Renal pelvis (tissue), 4 donors: ENCODE data around the gene NEURL4. TPM values are rescaled to one million over a fixed set of nuclear protein-coding genes. Genes with fewer than 3 reads are reported as not detected.

Experiments
- DNase-seq: peaks from one replicate; pipeline ENCODE4 v3.0.0-alpha.2; 2013
- polyA plus RNA-seq, 3 donors: library from polyadenylated mRNA; unstranded; fragments of 120-200 nt; gene quantifications; one replicate each; pipeline ENCODE4 v1.2.1, GENCODE V29; 2013; ENCODE audit not compliant: insufficient read length in 3 of 3

NEURL4 gene
- polyA plus RNA-seq, 3 donors = 32.4 to 37.7 (median 35.8) TPM

DNA sequence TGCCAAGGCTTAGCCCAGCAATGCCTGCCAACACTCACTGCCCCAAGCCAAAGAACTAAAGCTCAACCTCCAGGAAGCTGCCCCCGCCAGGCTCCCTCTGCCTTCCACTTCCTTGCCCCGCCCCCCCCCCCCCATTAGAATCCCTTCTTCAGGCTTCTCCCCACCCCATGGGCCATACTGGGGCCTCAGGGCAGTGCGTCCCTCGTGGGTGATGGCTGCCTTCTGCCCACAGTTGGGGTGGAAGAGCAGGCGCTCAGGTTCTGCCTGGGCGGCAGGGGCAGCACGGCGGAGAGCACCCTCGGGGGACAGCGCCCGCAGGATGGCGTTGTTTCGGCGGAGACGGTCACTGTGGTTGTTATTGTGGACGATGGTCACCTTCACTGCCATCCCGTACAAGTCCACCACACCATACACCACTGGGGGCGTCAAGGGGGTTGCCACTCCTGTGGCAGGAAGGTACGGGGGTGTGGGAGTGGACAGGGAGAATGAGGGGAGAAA lies 4.1 kb downstream of the NEURL4 start:
- no peak for DNase-seq

DNA sequence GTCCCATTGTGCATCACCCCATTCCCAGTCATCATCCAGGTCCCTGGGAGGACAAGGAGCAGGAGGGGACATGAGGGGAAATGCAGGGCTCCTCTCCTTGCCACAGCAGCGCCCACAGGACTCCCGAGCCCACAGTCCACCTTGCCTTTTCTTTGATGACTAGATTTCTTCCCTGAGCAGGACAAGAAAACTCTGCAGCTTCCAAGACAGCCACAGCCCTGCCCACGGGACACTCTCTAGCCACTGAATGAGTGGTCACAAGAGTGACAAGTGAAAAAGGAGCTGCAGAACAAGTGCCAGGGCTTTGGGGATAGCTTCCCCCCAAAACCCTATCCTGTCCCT lies 4.7 kb downstream of the NEURL4 start:
- no peak for DNase-seq

DNA sequence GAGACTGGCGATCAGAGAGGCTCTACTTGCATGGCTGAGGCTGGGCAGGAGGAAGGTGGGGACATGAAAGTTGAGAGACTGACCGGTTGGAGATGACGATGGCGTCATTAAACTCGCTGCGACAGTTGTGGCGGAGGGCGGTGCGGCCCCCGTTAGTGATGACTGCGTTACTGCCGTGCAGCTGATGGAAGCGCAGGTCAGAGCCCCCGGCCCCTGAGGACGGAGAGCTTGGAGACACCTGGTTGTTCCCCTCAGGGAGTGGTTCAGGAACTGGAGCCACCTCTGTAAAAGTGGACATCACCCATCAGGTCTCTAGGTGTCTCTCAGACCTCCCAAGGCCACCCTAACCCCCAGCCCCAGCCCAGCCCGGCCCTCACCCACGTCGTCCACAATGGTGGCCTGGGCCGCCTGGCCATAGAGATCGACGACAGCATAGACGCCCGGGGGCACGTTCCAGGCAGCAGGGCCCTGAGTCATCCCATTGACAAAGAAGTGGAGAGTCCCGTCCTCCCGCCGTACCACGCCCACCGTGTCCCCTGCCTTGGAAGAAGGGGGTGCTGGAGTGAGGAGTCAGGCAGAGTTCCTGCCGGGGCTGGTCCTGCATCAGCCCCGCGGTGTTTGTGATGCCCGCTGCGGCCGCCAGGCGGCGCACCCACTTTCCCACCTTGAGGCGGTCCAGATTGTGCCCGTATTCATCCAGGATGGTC lies 5.3 kb downstream of the NEURL4 start:
- no peak for DNase-seq

DNA sequence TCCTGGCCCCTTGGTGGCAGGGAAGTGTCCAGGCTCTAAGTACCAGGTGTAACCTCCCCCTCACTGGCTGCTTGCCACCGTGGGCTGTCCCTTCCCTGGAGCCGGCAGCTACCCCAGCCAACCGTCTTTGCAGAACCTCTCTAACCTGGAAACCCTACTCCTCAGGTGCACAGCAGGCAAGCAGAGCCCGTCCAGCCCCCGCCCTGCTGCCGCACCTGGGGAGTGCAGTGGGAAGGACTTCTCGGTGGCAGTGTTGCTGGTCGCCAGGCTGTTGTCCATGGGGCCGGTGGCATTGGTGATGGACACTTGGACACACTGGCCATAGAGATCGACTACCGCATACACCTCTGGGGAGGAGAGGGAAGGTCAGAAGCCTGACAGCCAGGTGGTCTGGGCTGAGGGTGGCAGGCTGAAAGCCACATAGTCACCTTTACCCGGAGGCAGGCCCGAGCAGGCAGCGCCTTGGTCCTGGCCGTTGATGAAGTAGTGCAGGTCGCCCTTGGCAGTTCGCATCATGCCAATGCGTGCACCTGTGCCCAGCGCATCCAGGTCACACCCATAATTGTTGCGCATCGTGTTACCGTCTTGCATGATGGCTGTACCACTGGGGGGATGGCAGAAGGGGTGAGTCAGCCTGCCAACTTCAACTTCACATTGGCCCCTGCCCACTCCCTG lies 6.5 kb downstream of the NEURL4 start:
- DNase-seq = no peak

DNA sequence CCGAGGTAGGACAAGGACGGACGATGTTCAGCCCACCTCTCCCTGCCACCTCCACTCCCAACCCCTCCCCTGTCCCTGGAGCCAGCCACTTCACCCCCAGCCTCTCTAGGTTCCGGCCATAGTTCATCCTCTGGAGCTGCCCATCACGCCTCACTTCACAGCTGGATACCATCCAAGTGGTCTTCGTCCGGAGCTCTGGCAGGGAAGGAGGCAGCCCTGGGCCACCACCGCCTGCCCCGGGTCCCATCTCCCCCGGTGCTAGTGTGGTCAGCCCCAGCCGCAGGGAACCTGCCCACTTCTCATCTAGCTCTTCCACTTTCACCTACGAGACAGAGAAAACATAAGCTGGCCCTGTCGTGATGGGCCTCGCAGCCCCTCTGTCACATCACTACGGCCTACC lies 7.7 kb downstream of the NEURL4 start:
- DNase-seq = no peak

DNA sequence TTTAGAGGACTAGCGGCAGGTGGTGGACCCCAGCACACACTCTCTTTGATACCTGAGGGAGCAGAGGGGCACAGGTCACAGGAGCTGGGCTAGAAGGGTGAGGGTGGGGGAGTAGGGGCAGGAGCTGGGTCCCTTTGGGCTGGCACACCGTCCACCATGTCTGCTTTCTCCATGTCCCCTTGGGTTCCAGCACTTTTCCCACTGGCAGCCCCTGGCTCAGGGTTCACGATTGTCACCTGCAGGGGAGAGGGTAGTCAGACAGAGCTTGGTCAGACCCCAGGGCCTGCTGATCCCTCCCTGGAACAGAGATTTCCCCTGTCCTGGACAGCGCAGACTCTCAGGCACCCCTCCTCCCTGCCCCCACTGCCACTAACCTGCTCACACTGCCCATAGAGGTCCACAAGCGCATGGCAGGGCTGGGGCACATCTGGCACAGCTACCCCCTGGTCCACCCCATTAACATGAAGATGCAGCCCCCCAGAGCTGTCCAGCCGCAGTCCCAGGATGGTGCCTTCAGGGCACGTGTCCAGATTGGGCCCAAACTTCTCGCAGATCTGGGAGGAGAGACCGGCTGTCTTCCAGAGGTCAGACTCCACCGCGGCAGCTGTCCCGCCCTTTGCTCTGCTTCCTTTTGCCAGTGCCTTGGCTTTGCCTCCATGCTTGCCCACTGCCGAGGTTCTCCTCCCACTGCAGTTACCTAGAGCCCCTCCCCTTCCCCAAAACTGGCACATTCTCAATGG lies 10.8 kb downstream of the NEURL4 start:
- DNase-seq = no peak

DNA sequence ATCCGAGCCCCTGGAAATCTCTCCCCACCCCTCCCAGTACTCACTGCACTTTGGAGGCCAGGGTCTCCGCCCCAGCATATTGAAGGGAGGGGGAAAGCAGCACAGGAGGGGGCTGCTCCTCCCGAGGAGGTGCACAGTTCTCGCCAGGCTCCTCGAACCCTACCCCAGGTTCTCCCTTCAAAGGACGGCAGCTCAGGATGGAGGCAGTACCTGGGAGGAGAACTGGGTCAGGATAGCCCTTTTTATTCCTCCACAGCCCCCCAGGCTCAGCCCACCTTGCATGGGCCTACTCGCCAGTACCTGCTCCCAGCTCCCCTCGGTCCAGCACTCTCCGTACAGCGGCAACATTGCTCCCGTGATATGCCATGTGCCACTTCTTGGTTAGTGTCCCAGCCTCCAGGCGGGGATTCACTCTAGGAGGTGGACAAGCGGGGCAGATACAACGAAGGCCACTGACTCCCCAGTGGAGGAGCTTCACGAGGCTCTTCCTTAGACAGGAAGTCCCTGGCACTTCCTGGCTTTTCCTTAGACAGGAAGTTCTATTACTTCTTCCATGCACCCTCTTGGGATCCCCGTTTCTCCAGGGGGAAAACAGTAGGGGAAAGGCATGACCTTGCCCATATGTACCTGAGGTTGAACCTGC lies 11.9 kb downstream of the NEURL4 start:
- DNase-seq = no peak

DNA sequence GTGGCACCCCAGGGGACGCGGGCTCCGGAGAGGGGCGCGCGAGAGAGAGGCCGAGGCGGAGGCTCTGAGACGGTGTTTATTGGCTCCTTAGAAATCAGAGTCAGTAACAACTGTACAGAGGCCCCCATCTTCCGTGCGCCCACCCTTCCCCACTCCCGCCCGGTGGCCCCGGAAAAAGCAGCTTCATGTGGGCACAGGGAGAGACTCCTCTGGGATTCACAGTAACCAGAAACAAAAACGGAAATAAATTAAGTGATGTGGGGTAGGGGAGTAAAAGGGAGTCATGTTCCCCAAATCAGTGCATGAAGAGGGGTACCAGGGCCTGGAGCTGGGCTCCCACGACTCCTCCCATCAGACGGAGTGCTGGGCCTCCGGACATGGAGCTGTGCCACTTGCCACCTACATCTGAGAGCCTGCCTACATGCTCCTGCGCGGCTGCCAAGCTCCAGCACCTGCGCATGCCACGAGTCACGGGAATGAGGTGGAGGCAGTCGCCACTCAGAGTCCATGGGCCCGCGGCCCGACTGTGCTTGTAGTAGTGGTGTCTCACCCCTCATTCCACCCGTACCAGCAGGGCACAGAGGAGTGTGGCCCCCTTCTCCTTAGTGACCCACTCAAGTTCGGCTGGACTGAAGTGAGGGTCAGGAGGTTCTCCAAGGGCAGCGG lies 13.4 kb downstream of the NEURL4 start:
- no peak for DNase-seq

DNA sequence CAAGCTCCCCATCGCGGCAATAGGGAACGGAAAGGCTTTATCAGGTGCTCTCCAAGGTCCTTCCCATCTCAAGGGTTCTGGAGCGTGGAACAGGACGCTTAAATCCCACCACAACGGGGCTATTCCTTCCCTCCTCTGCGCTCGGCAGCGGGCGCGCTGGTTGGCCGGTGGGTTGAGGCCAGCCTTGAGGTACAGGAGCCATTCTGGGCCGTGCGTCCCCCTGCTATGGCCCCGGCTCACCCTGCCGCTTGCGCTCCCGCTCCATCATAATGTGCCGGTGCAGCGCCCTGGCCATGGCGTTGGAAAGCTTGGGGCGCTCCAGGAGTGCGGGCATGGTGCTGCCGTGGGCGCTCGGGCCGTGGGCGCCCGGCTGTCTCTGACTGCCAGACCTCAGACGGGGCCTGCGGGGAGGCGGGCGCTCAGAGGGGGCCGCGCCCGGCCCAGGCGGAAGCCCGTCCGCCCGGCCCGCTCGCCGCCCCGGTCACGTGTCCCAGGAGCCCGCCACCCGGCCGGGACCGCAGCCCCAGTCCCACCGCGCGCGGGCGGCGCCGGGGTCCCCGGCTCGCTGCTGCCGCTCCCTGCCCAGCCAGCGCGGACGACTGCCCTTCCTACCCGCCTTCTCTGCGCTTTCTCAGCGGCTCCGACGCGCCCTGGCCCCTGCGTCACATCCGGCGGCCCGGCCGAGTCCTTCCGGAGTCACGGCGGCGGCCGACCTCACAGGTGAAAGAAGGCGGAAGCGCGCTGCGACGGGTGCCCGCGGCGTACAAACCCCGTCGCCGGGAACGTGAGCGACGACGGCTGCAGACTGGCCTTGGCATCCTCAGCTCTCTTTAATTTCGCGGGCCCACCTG lies 14.2 kb downstream of the NEURL4 start, which contains the start of gene GPS2:
GPS2 (minus strand) TSS at position 642 of the 851 bp plus-strand sequence; CDS start at position 334, 308 bp downstream.
- DNase-seq = peak; percentile 89

DNA sequence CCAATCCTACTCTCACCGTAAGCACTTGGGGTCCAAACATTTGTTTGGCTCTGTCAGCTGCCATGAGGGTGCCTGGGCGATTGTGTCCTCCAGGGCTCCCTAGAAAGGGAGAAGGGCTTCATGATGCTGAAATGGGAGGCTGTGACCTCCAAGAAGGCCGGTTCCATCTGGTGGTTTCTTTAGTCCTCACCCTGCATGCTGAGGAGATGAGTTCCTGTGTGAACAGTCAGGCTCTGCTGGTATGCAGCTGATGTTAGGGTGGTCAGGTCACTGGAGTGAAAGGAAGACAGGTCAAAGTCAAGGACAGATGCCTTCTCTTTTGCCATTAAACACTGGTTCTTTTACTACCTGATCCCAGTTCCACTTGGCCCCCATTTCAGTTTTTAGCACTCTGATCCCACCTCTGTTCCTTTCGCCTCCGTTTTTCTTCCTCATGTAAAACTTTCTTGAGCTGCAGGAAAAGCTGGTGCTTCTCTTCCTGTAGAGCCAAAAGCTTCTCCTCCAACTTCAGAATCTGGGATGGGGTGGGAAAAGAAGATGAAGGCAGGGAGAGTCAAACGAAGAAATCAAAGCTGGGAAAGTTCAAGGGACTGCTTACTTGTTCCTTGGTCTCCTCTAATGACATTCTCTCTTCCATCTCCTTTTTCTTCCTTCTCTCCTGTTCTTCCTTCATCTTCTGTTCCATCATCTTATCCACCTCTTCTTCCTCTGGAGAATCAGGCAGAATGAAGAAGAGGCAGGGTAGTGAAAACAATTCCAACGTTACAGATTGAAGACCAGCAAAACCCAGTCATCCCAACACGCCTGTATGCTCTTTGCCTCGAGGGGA lies 15.0 kb downstream of the NEURL4 start:
- DNase-seq = no peak

DNA sequence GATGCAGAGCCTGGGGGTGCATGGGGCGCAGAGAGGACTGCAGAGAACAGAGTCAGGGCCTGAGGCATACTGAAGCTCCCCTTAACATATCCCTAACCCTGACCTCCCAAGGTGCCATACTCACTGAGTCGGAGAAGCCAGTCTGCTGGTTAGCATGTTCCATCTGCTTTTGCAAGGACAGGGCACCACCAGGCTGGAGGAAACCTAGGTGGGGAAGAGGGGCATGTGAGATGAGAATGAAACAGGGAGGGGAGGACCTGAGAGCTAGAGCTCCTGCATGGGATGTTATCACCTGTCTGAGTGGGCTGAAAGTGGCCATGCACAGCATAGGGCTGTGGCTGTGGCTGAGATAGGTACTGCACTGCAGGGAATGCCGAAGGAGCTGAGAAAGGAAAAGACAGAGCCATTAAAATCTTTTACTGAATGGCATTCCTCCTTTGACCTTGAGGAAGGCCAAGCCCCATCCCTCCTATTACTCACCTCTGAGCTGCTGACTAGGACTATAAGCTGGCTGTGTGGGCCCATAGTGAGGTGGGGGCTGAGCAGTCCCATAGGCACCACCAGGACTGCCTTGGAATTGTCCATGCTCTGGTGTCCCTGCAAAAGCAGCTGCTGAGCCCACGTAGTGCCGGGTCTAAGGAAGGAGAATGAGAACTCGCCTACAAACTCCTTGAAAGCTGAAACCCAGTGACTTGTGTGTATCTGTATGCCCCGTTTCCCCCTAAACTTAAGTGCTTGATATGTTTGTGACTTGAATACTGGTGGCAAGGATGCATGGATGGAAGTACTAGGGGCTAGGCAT lies 15.8 kb downstream of the NEURL4 start:
- no peak for DNase-seq

DNA sequence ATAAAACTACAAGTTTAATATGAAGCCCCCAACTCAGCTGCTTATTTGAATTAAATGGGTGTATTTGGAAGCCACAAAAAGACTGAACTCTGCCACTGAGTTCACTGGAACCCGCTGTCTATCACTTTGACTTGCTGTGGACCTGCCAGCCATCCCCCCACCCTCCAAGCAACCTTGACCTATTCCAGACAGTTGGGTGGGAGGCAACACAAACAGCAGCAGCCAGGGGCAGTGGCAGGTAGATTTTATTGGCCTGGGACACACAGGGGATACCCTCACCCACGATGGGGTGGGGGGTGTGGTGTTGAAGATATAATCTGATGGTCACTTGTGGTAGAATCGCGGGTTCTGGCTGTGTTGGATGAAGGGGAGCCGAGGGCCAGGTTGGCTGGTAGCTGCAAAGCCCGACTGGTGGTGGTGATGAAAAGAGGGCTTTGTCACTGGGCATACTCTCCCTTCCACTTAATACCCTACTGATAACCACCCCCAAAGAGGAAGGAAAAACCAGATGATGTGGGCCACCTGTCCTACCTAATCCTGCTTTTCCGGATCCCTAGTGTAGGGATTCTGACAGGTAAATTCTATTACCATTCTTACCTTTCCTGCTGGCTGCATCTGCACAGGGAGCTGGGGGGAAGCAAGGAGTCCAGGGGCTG lies 16.6 kb downstream of the NEURL4 start:
- DNase-seq = no peak

DNA sequence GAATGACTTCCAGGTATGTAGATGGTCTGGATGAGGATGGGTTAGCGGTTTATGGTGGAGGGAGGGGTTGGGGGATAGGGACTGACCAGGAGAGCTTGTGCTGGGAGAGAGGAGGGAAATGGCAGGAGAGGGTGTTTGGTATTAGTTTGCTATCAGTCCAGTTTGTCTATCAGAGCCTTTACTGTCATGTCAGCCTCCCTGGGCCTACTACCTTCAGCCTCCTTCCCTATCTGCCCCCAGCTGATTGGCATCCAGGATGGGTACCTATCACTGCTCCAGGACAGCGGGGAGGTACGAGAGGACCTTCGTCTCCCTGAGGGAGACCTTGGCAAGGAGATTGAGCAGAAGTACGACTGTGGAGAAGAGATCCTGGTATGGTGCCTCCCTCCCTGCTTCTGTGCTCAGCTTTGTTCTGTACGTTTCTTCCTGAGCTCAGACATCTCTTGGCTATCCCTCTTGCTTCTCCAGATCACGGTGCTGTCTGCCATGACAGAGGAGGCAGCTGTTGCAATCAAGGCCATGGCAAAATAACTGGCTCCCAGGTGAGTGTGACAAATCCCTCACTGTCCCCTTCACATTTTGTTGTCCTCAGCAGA lies 17.9 kb downstream of the NEURL4 start:
- DNase-seq = no peak

DNA sequence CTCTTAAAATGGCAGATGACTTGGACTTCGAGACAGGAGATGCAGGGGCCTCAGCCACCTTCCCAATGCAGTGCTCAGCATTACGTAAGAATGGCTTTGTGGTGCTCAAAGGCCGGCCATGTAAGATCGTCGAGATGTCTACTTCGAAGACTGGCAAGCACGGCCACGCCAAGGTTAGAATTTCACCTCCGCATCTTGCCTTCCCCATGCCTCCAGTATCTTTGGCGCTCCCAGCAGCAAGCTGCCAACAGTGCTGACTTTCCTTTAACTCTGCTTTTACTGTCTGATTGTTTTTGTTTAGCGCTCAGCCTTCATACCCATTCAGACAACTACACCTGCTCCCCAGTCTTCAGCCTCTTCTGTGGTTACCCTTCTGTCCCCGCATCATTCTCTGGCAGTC lies 19.5 kb downstream of the NEURL4 start:
- DNase-seq = no peak

DNA sequence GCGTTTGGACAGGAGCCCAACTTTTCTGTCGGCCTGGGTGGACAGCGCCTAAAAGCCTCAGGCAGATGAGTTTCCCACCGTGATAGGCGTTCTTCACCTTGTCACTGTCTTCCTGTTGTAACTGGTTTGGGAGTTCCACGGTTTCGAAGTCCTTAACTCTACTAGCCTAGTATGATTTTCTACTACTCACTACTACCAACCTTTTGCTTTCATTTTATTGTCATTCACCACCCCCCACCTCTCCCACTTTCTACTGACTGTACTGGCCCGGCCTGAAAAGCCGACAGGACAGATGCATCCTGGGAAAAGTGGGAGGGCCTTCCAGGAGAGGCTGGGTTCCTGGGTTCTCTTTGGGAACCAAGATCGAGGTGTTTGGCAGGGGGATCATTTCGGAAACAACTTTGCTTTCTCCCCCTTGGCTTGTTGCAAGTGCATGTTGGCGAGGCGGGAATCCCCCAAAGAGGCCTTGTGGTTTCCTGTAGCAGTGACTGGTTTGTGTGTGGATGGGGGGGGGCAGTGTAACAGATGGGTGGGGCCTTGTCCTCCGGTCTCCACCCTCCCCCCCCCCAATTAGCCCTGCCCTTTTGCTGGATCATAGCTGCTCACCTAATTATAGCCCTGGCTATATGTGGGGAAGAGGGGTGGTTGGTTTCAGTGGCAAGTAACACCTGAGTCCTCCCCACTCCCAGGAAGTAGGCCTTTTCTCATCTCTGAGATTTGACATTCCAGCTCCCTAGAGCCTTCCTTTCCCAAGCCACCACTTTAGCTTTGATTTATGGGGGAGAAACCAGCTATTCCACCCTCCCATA lies 20.3 kb downstream of the NEURL4 start:
- DNase-seq = no peak

DNA sequence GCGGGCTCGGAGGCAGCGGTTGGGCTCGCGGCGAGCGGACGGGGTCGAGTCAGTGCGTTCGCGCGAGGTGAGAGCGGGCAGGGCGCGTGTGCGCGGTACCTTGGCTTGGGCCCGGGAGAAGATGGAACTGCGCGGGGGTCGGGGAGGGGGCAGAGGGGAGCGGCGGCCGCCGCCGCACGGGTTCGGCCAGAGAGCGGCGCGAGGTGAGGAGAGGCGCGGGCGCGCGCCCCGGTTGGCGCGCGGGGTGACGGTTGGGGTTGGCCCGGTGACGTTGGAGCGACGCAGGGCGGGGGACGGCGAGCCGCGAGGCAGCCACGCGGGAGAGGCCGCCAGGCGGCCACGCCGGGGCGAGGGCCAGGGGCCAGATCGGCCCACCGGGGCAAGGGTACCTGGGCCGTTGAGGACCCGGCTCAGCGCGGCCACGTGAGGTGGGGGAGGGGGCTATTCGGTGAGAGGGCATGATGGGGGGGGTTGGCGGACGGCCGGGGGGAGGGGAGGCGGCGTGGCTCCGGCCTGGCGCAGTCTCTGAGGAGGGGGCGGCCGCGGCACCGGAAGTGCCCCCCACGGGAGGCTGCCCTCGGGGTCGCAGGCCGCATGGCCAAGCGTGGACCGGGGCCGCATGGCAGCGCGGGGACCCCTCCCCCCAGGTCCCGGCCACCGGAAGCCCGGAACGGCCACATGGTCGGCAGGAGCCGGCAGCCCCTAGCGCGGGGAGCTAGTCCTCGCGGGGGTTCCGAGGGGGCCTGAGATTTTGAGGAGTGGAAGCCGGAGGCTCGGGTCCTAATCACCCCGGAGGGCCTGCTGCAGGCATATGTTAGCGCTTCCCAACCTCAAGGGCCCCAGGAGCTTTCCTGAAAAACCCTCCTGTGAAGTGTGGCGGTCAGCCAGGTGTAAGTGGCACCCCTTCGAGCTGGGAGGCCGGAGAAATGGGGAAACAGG lies 21.2 kb downstream of the NEURL4 start:
- DNase-seq = no peak
